ENCODE measurements around the gene SORCS2.

Gene SORCS2

DNA sequence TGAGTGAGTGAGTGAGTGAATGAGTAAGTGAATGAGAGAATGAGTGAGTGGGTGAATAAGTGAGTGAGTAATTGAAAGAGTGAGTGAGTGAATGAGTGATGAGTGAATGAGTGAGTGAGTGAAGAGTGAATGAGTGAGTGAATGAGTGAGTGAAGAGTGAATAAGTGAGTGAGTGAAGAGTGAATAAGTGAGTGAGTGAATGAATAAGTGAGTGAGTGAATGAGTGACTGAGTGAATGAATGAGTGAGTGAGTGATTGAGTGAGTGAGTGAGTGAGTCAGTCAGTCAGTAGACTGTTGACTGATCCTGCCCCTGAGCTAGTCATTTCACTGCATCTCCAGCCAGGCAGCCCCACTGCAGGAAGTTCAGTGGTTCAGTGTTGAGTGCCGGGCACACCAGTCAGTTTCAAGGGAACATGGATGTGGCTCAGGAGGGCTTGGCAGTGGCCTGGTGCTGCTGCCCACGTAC is 470.8 kb downstream of the SORCS2 start:
- no peak for DNase-seq

DNA sequence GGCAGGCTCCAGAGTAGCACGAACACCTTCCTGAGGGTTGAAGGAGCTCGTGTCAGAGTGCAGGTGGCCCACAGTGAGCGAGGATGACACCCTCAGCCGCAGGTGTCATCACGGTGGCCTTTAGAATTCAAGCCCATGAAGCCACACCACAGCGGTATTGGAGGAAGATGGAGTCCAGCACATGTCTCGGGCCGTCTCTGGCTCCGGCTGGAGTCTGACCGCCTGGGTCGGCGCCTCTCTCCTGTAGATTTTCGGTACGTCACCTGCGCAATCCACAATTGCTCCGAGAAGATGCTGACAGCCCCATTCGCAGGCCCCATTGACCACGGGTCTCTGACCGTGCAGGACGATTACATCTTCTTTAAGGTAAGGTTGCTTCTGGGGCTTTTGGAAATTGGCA is 471.8 kb downstream of the SORCS2 start:
- DNase-seq, result no peak

DNA sequence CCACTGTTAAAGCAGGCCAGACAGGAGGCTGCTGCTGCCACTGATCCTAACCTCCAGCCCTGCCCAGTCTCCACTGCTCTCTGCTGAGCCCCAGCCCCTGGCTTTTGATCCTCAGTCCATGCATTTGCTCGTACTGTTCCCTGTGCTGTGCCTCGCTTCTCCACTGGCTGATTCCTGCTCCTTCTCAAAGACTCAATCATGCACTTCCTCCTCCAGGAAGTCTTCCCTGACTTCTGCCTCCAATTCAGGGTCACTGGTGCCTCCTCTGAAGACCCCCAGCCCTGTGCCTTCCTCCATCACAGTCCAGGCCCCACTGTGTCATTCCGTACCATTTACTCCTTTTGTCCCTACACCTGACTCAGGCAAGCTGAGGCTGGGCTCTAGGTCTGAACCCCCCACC is 473.0 kb downstream of the SORCS2 start:
- no peak for DNase-seq

DNA sequence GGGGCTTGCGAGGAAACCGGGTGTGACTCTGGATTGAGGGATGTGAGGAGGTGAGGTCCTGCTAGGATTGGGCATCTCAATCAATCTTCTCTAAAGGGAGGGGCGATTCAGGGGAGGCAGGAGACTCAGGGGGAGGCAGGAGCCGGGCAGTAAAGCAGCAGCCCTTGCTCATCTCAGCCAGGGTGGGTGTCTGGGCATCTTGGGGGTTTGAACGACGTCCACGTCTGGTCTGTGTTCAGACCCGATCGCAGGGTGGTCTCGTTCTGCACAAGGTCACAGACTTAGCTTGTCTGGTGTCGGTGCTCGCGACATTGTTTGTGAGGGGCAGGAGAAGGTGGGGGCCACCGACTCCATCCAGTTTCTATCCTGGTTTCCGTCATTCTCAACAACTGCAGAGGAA is 473.7 kb downstream of the SORCS2 start:
- DNase-seq, result no peak

DNA sequence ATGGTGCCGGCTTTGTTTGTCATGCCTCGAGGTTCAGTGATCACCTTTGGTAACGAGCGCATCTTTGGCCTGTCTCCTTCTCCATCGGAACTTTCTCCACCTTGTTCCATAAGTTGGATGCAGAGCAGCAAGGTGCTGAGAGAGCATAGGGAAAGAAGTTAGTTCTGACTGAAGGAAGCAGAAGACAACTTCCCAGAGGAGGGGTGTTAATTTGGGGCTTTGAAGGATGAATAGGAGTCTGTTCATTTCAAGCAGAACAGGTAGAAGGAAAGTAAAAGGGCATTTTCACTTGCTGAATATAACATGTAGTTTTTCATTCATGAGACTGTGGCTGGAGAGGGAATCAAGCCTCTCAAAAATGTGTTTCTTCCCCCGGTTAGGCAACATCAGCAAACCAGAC is 474.4 kb downstream of the SORCS2 start:
- no peak for DNase-seq

DNA sequence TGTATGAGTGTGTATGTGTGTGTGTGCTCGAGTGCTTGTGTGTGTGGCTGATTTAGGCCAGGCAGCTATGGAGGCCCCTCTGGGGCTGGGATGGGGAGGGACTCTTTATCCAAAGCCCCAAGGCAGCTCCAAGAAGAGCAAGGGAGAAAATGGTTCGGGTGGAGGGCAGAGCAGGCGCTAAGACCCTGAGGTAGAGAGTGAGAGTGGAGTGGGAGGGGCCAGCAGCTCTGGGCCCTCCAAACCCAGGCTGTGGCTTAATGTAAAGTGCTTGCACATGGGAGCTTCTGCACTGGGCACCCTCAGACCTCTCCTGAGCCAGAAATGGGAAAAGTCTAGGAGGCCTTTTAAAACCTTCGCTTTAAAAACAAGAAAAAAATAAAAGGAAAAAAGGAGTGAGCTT is 475.9 kb downstream of the SORCS2 start:
- no peak for DNase-seq

DNA sequence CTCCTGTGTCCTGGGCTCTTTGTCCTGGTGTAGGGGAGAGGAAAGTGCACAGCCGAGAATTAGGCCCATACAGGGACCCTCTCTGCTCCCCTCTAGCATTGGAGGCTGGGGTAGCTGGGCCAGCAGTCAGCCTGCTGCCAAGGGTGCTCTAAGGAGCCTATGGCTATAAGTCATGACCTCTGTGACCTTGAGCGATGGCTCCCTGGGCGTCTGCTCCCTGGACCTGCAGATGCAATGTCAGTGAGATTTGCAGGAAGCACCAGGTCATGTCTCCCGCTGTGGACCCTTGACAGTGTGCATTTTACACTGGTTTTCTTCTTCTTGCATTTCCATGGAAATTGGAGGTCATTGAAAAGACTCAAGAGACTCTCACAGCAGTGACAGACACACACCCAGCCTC is 476.5 kb downstream of the SORCS2 start:
- no peak for DNase-seq

- no peak for DNase-seq
These were observed 480.3 kb downstream of the SORCS2 start for GRCh38 chr4:7672601-7673000.

- no peak for DNase-seq
These were observed 480.8 kb downstream of the SORCS2 start for GRCh38 chr4:7673121-7673520.

DNA sequence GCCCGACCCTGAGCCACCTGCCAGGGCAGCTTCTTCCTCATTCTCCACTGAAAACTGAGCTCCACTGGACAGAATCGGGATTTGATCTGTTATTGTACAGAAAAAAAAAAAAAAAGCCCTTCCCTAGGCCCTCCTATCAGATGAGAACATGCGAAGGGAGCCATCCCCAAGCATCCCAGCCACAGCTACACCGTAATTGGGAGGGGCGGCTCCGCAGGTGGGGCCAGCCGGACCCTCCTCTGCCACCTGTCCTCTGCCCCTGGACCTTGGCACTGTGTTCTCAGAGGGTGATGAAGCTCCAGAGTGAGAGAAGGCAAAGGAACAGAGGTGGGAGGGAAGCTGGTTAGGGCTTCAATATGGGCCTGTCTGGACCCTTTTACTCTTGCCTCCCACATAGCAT is 482.4 kb downstream of the SORCS2 start:
- no peak for DNase-seq

- no peak for DNase-seq
These were observed 482.8 kb downstream of the SORCS2 start for GRCh38 chr4:7675136-7675535.

DNA sequence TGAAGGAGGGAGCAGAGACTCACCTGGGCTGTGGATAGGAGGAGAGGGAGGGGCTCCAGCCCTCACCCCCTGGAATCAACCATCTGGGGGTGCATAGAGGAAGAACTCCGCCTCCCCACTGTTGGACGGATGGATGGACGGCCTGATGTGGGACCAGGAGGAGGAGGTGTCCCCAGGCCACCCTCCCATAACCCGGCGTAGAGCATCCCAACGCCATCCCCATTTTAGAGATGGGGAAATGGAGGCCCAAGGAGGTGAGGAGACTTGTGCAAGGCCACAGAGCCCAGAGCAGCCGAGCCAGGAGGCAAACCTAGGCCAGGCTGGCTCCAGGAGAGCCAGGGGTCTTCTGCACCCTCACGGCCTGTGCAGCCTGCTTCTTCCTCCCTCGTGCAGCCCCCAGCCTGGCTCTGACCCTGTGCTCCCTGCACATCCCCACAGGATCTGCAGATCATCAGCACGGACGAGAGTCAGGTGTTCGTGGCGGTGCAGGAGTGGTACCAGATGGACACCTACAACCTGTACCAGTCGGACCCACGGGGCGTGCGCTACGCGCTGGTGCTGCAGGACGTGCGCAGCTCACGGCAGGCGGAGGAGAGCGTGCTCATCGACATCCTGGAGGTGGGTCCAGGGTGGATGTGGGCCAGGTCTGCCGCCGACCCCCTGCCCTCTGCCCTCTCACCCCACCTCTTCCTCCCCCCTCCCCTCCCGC is 483.4 kb downstream of the SORCS2 start:
- no peak for DNase-seq

DNA sequence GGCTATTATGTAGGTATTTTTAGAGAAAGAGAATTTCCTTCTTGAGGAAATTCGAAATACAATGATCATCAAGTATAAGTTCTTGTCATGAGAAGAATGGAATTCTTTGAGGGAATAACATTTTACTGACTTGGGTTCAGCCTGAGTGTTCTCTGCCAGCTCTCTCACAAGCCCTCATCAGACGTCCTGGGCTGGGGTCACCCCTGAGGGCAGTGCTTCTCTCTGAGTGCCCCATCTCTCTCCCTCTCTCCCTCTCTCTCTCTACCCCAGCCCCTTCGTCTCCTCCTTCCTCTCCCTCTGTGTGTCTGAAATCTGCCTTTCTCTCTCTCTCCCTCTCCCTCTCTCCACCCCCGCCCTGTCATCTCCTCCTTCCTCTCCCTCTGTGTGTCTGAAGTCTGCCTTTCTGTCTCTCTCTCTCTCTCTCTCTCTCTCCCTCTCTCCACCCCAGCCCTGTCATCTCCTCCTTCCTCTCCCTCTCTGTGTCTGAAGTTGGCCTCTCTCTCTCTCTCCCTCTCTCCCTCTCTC is 484.1 kb downstream of the SORCS2 start:
- no peak for DNase-seq

GRCh38 chr4:7677086-7677485 is 484.7 kb downstream of the SORCS2 start:
- DNase-seq, result no peak

DNA sequence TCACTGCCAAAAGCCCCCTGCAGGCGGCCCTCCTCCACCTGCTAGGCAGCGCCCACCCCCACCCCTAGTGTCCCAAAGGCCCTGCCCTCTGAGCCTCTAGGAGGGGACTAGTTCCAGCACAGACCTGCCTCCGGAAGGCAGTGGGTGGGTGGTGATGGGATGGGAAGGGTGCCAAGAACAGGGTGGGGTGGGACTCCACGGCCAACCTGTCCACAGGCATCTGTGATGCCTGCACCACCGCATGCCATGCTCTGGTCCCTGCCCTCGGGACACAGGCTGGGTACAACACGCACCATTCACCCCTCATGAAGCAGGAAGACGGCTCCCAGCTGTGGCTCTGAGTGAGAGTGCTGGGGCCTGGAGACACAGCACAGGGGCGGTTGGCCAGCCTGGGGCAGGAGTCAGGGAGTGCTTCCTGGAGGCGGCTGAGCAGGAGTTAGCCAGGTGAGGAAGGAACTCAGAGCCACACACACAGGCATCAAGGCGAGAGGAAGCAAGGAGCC is 485.5 kb downstream of the SORCS2 start:
- no peak for DNase-seq

- DNase-seq, result no peak
These were observed 486.0 kb downstream of the SORCS2 start for GRCh38 chr4:7678318-7678852.

DNA sequence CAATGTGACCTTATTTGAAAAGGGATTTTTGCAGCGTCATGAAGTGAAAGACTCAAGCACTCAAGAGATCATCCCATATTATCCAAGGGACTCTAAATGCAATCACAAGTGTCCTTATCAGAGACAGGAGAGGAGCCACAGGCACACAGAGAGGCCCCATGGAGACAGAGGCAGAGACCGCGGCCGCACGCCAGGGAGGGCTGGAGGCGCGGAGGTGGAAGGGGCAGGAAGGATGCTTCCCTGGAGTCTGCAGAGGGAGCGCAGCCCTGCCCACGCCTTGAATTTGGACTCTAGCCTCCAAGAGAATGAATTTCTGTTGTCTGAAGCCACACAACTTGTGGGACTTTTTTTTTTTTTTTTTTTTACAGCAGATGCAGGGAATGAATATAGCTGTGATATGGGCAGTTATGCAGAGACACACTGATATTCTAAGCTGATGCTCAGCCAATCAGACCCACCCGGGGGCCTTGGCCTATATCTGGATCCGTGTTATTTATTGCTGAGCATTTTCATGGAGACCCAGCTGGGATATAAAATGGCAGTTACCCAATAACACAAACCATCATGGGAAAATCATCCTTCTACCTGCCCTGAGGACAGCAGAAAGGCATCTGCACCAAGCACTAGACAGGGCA is 487.2 kb downstream of the SORCS2 start:
- DNase-seq, result no peak

DNA sequence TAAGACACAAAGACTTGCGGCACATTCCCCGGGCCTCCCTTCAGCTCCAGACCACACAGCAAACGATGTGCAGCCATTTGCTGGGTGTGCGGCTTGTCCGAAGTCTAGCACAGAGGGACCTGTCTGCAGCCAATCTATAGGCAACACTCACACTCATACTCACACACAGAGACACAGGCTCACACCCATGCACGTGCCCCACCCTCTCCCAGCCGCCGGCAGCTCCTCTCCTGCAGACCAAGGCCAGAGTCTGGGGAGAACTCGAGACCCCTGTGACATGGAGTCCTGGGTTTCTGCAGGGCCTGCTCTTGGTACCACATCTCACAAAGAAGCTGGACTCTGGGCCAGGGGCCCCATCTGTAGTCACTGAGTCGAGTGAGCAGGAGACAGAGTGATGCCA is 487.8 kb downstream of the SORCS2 start:
- DNase-seq, result no peak

DNA sequence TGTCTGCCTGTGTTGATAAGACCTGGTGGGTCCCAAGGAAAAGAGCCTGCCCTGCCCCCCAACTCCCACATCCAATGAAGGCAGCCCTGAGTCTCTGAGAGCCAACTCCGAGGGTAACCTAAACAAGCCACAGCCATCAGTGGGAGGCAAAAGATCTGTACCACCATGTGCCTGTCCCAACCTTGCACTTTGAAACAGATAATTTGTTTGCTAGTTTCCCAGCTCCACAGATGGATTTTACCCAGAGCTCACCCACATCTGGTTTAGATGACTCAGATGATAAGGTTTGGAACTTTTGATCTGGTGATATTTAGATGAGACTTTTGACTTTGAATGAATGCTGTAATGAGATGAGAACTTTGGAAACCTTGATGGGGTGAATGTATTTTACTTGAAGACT is 488.4 kb downstream of the SORCS2 start:
- no peak for DNase-seq

DNA sequence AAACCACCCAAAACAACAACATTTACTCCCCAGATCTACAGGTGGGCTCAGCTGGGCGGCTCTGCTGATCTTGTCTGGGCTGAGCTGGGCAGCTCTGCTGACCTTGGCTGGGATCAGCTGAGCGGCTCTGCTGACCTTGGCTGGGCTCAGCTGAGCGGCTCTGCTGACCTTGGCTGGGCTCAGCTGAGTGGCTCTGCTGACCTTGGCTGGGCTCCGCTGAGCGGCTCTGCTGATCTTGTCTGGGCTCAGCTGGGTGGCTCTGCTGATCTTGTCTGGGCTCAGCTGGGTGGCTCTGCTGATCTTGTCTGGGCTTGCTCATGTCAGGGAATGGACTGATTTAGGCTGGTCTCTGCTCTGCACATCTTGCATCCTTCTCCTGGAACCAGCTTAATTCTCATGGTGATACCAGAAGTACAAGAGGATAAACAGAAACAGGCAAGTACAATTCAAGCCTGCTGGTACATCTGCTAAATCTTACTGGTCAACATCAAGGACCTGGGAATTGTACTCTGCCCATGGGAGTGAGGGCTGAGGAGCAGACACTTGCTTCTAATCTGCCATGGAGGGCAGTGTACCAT is 490.9 kb downstream of the SORCS2 start:
- DNase-seq, result no peak

GRCh38 chr4:7684294-7684693 is 492.0 kb downstream of the SORCS2 start:
- DNase-seq, result no peak

DNA sequence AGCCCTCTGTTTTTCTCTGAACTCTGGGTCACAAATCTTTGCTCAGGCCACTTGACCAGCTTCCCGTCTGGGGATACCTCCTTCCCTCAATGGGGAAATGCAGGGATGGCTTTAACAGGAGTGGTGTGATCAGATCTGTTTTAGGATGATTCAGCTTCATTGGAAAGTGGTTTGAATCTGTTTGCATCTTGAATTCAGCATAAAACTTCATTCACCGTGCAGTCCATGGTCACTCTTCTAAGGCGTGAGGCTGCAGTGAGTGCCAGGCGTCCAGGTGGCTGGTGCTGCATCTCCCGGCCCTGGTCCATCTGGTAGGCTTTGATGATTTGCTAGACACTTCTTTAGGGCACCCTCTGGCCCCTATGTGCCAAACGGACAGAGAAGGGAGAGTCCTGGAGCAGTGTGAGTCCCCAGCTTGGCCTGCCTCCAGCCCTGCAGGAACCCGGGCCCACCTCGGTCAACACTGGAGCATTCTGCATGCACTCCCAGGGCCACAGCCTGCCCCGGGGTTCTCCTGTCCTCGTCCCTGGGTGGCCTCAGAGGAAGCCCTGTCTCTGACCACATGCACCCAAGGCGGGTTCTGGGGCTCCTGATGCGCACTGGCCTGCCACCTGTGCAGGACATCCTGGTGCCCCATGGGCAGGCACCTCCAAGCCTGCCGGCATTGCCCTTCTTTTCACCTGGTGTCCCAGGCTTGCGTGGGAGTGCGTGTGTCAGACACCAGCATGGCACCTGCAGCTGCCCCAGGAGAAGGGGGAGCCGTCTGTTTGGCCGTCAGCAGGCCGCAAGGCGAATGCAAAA is 493.9 kb downstream of the SORCS2 start:
- DNase-seq, result no peak

- no peak for DNase-seq
These were observed 494.7 kb downstream of the SORCS2 start for GRCh38 chr4:7687006-7687405.
